UCSD-AML1 (cell line): Measurements from ENCODE around the gene OVCA2.

Experiments used
- DNase-seq: peaks from one replicate; lab custom pipeline; 2025; ENCODE audit not compliant: unreplicated experiment; lab: John Stamatoyannopoulos, UW

The OVCA2 gene

GRCh38 chr17:2063261-2064146 lies 21.7 kb downstream of the OVCA2 start:
- DNase-seq, result no peak

GRCh38 chr17:2064147-2064489 lies 22.3 kb downstream of the OVCA2 start:
- no peak for DNase-seq

- no peak for DNase-seq
Measured at GRCh38 chr17:2064520-2064971, 22.7 kb downstream of the OVCA2 start.

- peak; percentile 59 for DNase-seq
Measured at GRCh38 chr17:2064980-2065785, 23.4 kb downstream of the OVCA2 start.

- no peak for DNase-seq
Measured at GRCh38 chr17:2065949-2066400, 24.2 kb downstream of the OVCA2 start.

GRCh38 chr17:2067048-2067561 lies 25.3 kb downstream of the OVCA2 start:
- no peak for DNase-seq

- DNase-seq, result no peak
Measured at GRCh38 chr17:2067608-2068024, 25.8 kb downstream of the OVCA2 start.

- no peak for DNase-seq
Measured at GRCh38 chr17:2068031-2068518, 26.3 kb downstream of the OVCA2 start.

GRCh38 chr17:2068519-2069051 lies 26.8 kb downstream of the OVCA2 start:
- no peak for DNase-seq

GRCh38 chr17:2070241-2071023 lies 28.6 kb downstream of the OVCA2 start:
- no peak for DNase-seq

- DNase-seq, result no peak
Measured at GRCh38 chr17:2071024-2071385, 29.2 kb downstream of the OVCA2 start.

- DNase-seq, result peak; percentile 47
Measured at GRCh38 chr17:2071455-2072281, 29.8 kb downstream of the OVCA2 start.

GRCh38 chr17:2074919-2075318 lies 33.1 kb downstream of the OVCA2 start:
- DNase-seq, result no peak

GRCh38 chr17:2075336-2076086 lies 33.7 kb downstream of the OVCA2 start:
- no peak for DNase-seq

GRCh38 chr17:2076087-2076984 lies 34.5 kb downstream of the OVCA2 start:
- DNase-seq, result no peak

- no peak for DNase-seq
Measured at GRCh38 chr17:2077040-2077439, 35.2 kb downstream of the OVCA2 start.

GRCh38 chr17:2081564-2081963 lies 39.7 kb downstream of the OVCA2 start:
- no peak for DNase-seq
